GM18867 (cell line): ENCODE data around the gene ST6GAL1.
A peak's percentile ranks its signal among the peaks of the same experiment; 100 is the strongest.

Source experiments
- ATAC-seq: cut with Tn5 transposase; IDR thresholded peaks from one replicate; pipeline ENCODE4 v1.9.1; 2021; ENCODE audit warnings: mild to moderate bottlenecking, moderate library complexity; ENCODE audit not compliant: unreplicated experiment

ST6GAL1 gene

GRCh38 chr3:186915806-186916796, 14.2 kb upstream of the ST6GAL1 start:
- no peak for ATAC-seq

- ATAC-seq = no peak
Observed at GRCh38 chr3:186917512-186918312, 12.6 kb upstream of the ST6GAL1 start.

DNA sequence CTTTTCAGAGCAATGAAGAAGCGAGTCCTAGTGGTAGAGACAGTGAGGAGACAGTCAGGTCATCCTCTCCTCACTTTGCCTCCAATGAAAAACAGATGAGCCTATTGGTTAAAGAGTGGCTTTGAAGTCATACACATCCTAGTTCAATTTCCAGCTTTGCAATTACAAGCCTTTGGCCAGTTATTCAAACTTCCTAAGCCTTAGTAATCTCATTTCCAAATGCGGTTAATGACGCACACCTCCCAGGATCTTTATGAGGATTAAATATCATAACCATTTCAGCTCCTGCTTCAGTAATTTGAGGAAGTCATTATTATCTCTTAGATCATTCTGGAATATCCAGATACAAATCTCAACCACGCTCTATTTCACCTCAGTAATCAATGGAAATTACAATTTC, 10.0 kb upstream of the ST6GAL1 start:
- ATAC-seq = no peak

- ATAC-seq = no peak
Observed at GRCh38 chr3:186920796-186921195, 9.5 kb upstream of the ST6GAL1 start.

GRCh38 chr3:186921578-186921977, 8.7 kb upstream of the ST6GAL1 start:
- no peak for ATAC-seq

- ATAC-seq = no peak
Observed at GRCh38 chr3:186922224-186922623, 8.1 kb upstream of the ST6GAL1 start.

DNA sequence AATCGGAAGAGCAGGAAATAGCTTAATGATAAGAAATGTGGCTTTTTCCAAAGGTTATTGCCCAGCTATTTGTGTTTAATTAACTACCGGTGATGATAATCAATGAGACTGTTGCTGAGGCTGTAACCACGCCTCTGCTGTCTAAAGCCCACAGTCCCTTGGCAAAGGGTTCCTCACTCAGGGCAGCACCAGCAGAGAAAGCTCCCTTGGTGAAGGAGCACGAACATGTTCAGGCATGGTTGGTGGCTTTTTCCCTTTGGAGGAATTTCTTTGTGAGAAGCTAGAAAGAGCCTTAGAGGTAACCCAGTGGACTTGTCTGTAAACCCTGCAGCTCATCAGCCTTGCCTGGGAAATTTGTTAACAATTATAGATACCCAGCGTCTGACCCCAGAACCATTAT, 7.5 kb upstream of the ST6GAL1 start:
- ATAC-seq = no peak

GRCh38 chr3:186923241-186923640, 7.1 kb upstream of the ST6GAL1 start:
- no peak for ATAC-seq

DNA sequence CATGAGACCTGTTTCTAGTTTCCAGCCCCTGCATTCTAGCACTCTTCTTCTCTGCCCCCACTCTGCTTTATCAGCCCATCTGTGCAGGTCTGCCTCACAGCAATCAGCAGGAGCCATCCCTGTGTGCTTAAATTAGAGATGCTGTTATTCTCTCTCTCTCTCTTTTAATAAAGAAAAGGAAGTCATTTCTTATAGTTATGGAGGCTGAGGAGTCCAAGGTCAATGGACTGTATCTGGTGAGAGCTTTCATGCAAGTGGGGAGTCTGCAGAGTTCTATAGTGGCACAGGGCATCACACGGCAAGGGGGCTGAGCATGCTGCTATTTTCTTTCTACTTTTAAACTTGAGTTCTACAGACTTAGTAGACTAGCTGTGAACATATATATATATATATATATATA, 4.5 kb upstream of the ST6GAL1 start:
- ATAC-seq = no peak

DNA sequence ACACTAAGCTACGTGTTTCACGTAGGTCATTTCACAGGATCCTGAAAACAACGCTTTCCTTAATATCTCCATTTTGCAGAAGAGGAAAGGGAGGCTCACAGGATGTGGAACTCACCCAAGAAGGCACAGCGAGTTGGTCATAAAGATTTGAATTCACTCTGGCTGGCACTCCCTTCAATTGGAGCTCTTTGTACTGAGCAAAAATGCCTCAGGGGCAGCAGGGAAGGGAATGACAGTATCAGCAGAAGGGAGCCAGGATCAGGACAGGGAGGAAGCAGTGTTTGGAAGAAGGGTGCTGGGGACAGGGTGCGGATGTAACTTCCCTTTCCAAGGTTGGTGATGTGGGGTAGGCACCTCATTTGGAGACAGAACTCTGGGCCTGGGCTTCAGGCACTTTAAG, 1.1 kb upstream of the ST6GAL1 start:
- no peak for ATAC-seq

DNA sequence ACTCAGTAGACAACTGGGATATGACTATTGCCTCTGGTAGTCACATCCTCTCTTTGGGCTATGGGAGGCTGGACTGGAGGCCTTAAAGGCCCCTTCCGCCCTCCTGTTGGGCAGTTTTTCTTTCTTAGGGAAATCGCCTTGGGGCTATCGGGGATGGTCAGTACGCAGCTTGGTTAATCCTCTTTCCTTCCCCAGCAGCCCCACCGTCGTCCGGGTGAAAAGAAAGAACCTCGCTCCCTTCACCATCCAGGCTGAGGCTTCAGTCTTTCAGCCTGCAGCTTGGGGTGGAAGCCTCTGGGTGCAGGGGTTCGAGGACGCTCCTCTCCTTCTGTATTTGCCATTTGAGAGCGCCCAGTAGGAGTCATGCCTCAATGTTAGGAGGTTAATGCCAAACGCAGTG, 641 bp upstream of the ST6GAL1 start:
- no peak for ATAC-seq

GRCh38 chr3:186930641-186931531, 560 bp downstream of the ST6GAL1 start:
- peak; percentile 77 for ATAC-seq

GRCh38 chr3:186931532-186932280, 1.4 kb downstream of the ST6GAL1 start:
- peak; percentile 34 for ATAC-seq

- ATAC-seq = no peak
Observed at GRCh38 chr3:186932281-186933181, 2.2 kb downstream of the ST6GAL1 start.

DNA sequence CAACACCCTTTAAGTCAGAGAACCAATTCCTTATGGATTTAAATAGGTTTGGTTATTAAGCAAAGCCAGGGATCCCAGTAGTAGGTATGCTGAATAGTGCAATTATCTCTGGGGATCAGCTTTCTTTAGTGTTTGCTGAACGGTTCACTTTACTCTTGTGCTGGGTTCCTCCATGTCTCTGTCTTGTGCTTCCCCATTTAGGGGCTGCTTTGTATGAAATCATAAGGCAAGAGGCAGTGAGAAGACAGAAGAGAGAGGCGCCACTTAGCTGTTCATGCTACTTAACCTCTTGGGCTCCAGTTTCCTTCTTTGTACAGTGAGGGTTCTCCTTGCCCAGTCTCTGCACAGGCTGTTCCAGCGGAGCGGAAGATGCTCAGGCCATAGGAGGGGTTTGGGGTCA, 3.5 kb downstream of the ST6GAL1 start:
- no peak for ATAC-seq

DNA sequence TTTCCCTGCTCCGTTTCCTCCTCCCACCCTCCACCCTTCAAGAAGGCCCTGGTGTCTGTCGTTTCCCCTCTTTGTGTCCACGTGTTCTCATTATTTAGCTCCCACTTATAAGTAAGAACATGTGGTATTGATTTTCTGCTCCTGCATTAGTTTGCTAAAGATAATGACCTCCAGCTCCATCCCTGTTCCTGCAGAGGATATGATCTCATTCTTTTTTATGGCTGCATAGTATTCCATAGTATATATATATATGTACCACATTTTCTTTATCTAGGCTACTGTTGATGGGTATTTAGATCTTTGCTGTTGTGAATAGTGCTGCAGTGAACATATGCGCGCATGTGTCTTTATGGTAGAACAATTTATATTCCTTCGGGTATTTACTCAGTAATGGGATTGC, 4.8 kb downstream of the ST6GAL1 start:
- no peak for ATAC-seq

- no peak for ATAC-seq
Observed at GRCh38 chr3:186937017-186937875, 6.9 kb downstream of the ST6GAL1 start.

DNA sequence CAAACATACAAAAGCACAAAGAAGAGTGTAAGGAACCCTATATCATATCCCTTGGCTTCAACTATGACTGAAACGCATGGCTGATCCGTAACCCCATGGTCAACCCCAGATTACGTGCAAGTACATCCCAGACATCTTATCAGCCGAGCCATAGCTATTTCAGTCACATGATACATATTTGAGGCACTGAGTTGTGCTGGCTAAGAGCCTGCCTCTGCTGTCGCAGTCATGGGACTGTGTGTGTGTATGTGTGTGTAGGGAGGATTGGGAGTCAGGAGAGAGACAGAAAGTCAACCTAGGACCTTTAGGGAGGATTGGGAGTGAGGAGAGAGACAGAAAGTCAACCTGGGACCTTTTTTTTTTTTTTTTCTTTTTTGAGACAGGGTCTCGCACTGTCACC, 8.4 kb downstream of the ST6GAL1 start:
- ATAC-seq = no peak
